Measurements from ENCODE around the gene IL1R2. TPM values are rescaled to one million over a fixed set of nuclear protein-coding genes. Genes with fewer than 3 reads are reported as not detected.

Gene IL1R2
- total and polyA plus RNA-seq, 2 of the 13 experiments (the other 11 are each of a cell fraction or from before 2014, with no cell fraction given), result 3.6 to 7.3 TPM

DNA sequence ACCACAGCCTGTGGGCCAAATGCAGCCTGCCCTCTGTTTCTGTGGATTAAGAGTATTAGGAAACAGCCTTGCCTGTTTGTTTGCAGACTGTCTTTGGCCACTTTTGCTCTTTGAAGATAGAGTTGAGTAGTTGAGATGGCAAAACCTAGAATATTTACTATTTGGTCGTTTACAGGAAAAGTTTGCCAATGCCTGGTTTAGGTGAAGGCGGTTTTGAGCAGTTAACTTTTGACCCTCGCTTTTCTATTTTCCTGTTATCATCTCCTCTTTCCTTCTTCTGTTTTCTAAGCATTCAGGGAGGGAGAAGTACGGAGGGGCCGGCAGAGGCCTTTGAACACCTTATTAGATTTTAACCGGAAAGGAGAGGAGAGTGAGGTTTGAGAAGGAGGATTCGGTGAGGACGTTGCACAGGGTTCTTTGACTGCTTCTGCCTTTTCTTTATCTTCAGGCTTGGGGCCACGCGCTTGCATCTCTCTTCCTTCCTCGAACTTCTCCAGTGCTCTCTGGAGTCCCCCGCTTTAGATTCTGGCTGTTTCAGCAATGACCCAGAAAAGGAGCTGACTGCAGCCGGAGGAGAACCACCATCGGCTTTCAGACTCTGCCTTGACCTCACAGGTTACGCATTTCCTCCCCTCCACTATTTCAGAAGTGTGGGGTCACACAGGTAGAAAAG lies 39.2 kb downstream of the IL1R2 start (continued):
- TF ChIP-seq CREBL2 (CRISPR knock-in tag; IDR thresholded peaks at IDR 0.05; ENCODE audit: borderline replicate concordance) (no peak), KLF13 (CRISPR knock-in tag; IDR thresholded peaks at IDR 0.05) (no peak), MTA3 (CRISPR knock-in tag; IDR thresholded peaks at IDR 0.05) (no peak), NFKBIZ (CRISPR knock-in tag; IDR thresholded peaks at IDR 0.05) (peak; percentile 69; the same call in 1 of the 2 replicates), ZNF724P (CRISPR knock-in tag; IDR thresholded peaks at IDR 0.05; ENCODE audit: borderline replicate concordance) (no peak), ZNF276 (CRISPR knock-in tag; IDR thresholded peaks at IDR 0.05; ENCODE audit: low read depth) (0 out of 2 replicates have a peak, but pooled peaks have one; percentile 8), GMEB1 (CRISPR knock-in tag; IDR thresholded peaks at IDR 0.05; ENCODE audit: borderline replicate concordance) (no peak; the same call in 1 of the 2 replicates), ZNF580 (CRISPR knock-in tag; IDR thresholded peaks at IDR 0.05; ENCODE audit: borderline replicate concordance, low read depth) (peak; percentile 53; the same call in 1 of the 2 replicates), FOXC1 (CRISPR knock-in tag; IDR thresholded peaks at IDR 0.05; ENCODE audit: borderline replicate concordance) (no peak), KLF11 (CRISPR knock-in tag; IDR thresholded peaks at IDR 0.05) (no peak), ZBTB7A (CRISPR knock-in tag; IDR thresholded peaks at IDR 0.05) (no peak), REPIN1 (CRISPR knock-in tag; IDR thresholded peaks at IDR 0.05; ENCODE audit: borderline replicate concordance, low read depth) (peak; percentile 72; the same call in 1 of the 2 replicates), ZBTB3 (CRISPR knock-in tag; IDR thresholded peaks at IDR 0.05; ENCODE audit: borderline replicate concordance, low read depth) (no peak), IKZF4 (CRISPR knock-in tag; IDR thresholded peaks at IDR 0.05; ENCODE audit: borderline replicate concordance, low read depth, not compliant biosample characterization) (no peak), NR0B2 (CRISPR knock-in tag; IDR thresholded peaks at IDR 0.05) (no peak), KDM5B (CRISPR knock-in tag; IDR thresholded peaks at IDR 0.05; ENCODE audit: borderline replicate concordance) (no peak)
- TF ChIP-seq, protein P1, sequence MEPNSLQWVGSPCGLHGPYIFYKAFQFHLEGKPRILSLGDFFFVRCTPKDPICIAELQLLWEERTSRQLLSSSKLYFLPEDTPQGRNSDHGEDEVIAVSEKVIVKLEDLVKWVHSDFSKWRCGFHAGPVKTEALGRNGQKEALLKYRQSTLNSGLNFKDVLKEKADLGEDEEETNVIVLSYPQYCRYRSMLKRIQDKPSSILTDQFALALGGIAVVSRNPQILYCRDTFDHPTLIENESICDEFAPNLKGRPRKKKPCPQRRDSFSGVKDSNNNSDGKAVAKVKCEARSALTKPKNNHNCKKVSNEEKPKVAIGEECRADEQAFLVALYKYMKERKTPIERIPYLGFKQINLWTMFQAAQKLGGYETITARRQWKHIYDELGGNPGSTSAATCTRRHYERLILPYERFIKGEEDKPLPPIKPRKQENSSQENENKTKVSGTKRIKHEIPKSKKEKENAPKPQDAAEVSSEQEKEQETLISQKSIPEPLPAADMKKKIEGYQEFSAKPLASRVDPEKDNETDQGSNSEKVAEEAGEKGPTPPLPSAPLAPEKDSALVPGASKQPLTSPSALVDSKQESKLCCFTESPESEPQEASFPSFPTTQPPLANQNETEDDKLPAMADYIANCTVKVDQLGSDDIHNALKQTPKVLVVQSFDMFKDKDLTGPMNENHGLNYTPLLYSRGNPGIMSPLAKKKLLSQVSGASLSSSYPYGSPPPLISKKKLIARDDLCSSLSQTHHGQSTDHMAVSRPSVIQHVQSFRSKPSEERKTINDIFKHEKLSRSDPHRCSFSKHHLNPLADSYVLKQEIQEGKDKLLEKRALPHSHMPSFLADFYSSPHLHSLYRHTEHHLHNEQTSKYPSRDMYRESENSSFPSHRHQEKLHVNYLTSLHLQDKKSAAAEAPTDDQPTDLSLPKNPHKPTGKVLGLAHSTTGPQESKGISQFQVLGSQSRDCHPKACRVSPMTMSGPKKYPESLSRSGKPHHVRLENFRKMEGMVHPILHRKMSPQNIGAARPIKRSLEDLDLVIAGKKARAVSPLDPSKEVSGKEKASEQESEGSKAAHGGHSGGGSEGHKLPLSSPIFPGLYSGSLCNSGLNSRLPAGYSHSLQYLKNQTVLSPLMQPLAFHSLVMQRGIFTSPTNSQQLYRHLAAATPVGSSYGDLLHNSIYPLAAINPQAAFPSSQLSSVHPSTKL (CRISPR knock-in tag; IDR thresholded peaks at IDR 0.05), result peak; percentile 97
- TF ChIP-seq, protein P2, sequence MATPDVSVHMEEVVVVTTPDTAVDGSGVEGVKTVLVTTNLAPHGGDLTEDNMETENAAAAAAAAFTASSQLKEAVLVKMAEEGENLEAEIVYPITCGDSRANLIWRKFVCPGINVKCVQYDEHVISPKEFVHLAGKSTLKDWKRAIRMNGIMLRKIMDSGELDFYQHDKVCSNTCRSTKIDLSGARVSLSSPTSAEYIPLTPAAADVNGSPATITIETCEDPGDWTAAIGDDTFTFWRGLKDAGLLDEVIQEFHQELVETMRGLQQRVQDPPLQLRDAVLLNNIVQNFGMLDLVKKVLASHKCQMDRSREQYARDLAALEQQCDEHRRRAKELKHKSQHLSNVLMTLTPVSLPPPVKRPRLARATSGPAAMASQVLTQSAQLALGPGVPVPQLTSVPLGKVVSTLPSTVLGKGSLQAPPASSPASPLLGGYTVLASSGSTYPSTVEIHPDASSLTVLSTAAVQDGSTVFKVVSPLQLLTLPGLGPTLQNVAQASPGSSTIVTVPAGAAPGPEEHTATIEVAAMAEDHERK (CRISPR knock-in tag; IDR thresholded peaks at IDR 0.05; ENCODE audit: low read depth), result no peak
